ENCODE results near the gene CALML4. TPM values are rescaled to one million over a fixed set of nuclear protein-coding genes. Genes with fewer than 3 reads are reported as not detected.
"Not testable (repeated sequence)": the region's sequence is repeated elsewhere in the genome, so short reads cannot be mapped to it uniquely, and the experiment has no call there.

Gene CALML4
- total and polyA plus RNA-seq, 2 experiments from 2014 or later = 1.4 to 4.5 TPM

- TF ChIP-seq CTCF (IDR thresholded peaks at IDR 0.05; ENCODE audit: low read depth, low read length) = no peak
- H3K9me3 ChIP-seq (ENCODE audit: low read depth) = no peaks in the 10 kb centered on the region
- H3K4me1 ChIP-seq (ENCODE audit: low read depth) = no peaks in the 10 kb centered on the region
- DNase-seq (ENCODE audit: low read depth in 1 of 2, low spot score in 1 of 2) = no peak
- H3K27ac ChIP-seq = no peak overlapping the region
- H3K27me3 ChIP-seq = no peaks in the 10 kb centered on the region
- H3K36me3 ChIP-seq = no peaks in the 10 kb centered on the region
- no peak overlapping the region for H3K4me3 ChIP-seq
These were observed 18.0 kb upstream of the CALML4 start for GRCh38 chr15:68223171-68223570.

- H3K9me3 ChIP-seq (ENCODE audit: low read depth); H3K27me3 ChIP-seq: not testable (repeated sequence)
These were observed 17.3 kb upstream of the CALML4 start for GRCh38 chr15:68222432-68222743.

GRCh38 chr15:68221530-68222431 is 16.6 kb upstream of the CALML4 start:
- not testable (repeated sequence) for H3K4me1 ChIP-seq (ENCODE audit: low read depth); H3K36me3 ChIP-seq; H3K27me3 ChIP-seq; H3K4me3 ChIP-seq; DNase-seq (ENCODE audit: low read depth in 1 of 2, low spot score in 1 of 2); H3K9me3 ChIP-seq (ENCODE audit: low read depth); H3K27ac ChIP-seq

More at GRCh38 chr15:68222432-68222743, 17.3 kb upstream of the CALML4 start:
- H3K4me3 ChIP-seq; H3K4me1 ChIP-seq (ENCODE audit: low read depth); H3K36me3 ChIP-seq; H3K27ac ChIP-seq; DNase-seq (ENCODE audit: low read depth in 1 of 2, low spot score in 1 of 2): not testable (repeated sequence)

GRCh38 chr15:68220967-68221366 is 15.8 kb upstream of the CALML4 start:
- no peak for DNase-seq (ENCODE audit: low read depth in 1 of 2, low spot score in 1 of 2)
- Histone ChIP-seq H3K36me3 (no peaks in the 10 kb centered on the region), H3K4me3 (no peak overlapping the region), H3K27me3 (no peaks in the 10 kb centered on the region), H3K4me1 (ENCODE audit: low read depth) (no peaks in the 10 kb centered on the region), H3K9me3 (ENCODE audit: low read depth) (no peaks in the 10 kb centered on the region), H3K27ac (no peak overlapping the region)
- no peak for TF ChIP-seq CTCF (IDR thresholded peaks at IDR 0.05; ENCODE audit: low read depth, low read length)

GRCh38 chr15:68220489-68220888 is 15.4 kb upstream of the CALML4 start:
- no peak for TF ChIP-seq CTCF (IDR thresholded peaks at IDR 0.05; ENCODE audit: low read depth, low read length)
- Histone ChIP-seq H3K27me3 (no peaks in the 10 kb centered on the region), H3K9me3 (ENCODE audit: low read depth) (no peaks in the 10 kb centered on the region), H3K4me3 (no peak overlapping the region), H3K4me1 (ENCODE audit: low read depth) (no peaks in the 10 kb centered on the region), H3K27ac (no peak overlapping the region), H3K36me3 (no peaks in the 10 kb centered on the region)
- no peak for DNase-seq (ENCODE audit: low read depth in 1 of 2, low spot score in 1 of 2)

- H3K27ac ChIP-seq = no peak overlapping the region
- H3K36me3 ChIP-seq = no peaks in the 10 kb centered on the region
- H3K4me1 ChIP-seq (ENCODE audit: low read depth) = no peaks in the 10 kb centered on the region
- no peak for TF ChIP-seq CTCF (IDR thresholded peaks at IDR 0.05; ENCODE audit: low read depth, low read length)
- no peaks in the 10 kb centered on the region for H3K27me3 ChIP-seq
- H3K9me3 ChIP-seq (ENCODE audit: low read depth) = no peaks in the 10 kb centered on the region
- H3K4me3 ChIP-seq = no peak overlapping the region
- DNase-seq (ENCODE audit: low read depth in 1 of 2, low spot score in 1 of 2) = no peak
These were observed 14.0 kb upstream of the CALML4 start for GRCh38 chr15:68218847-68219798.
